Mesodermal cell (in vitro differentiated cells): ENCODE results near the gene SNAPC1. TPM values are rescaled to one million over a fixed set of nuclear protein-coding genes. Genes with fewer than 3 reads are reported as not detected.

Experiments
- H3K27ac ChIP-seq: 2 replicates; pipeline ENCODE4 v1.7.0; 2013; ENCODE audit warnings: mild to moderate bottlenecking, low read depth, low read length, moderate library complexity; ENCODE audit not compliant: severe bottlenecking
- H3K36me3 ChIP-seq: 2 replicates; pipeline ENCODE4 v1.7.1; 2013; ENCODE audit warnings: mild to moderate bottlenecking, low read length, moderate library complexity; ENCODE audit not compliant: control insufficient read depth, insufficient read depth
- H3K4me1 ChIP-seq: one replicate; pipeline ENCODE4 v1.7.1; 2013; ENCODE audit warnings: mild to moderate bottlenecking, low read length; ENCODE audit not compliant: insufficient read depth, control insufficient read depth, poor library complexity, severe bottlenecking
- H3K4me3 ChIP-seq: 2 replicates; pipeline ENCODE4 v1.7.0; 2013; ENCODE audit warnings: low read length, control low read depth, mild to moderate bottlenecking; ENCODE audit not compliant: insufficient read depth, poor library complexity, severe bottlenecking; ENCODE audit errors: extremely low read depth
- H3K9me3 ChIP-seq: 2 replicates; pipeline ENCODE4 v1.7.1; 2013; ENCODE audit warnings: mild to moderate bottlenecking, low read length, moderate library complexity; ENCODE audit not compliant: control insufficient read depth
- WGBS, 2 experiments: methylation state at CpG; one replicate each; pipeline ENCODE4 v1.1.5; 2013; ENCODE audit warnings: missing lambda C conversion rate in 2 of 2; ENCODE audit not compliant: insufficient coverage in 2 of 2; 5-methylcytosine and 5-hydroxymethylcytosine counted together
- polyA plus RNA-seq, 2 experiments: library from polyadenylated mRNA; stranded (reverse); fragments of 50-300 nt; gene quantifications; one replicate each; pipeline ENCODE4 v1.2.3, GENCODE V29; 2013

SNAPC1 gene
- polyA plus RNA-seq (2013, experiment 1 of 2) = 12.2 TPM
- 14.6 TPM for polyA plus RNA-seq (2013, experiment 2 of 2)

GRCh38 chr14:61761959-61762786 is at the start of gene SNAPC1:
Gene SNAPC1 (plus strand): TSS chr14:61762420. CDS start chr14:61762461, 41 bp downstream.
- peaks cover under 1% of the 10 kb centered on the region for H3K36me3 ChIP-seq
- peaks cover 14% of the 10 kb centered on the region for H3K4me1 ChIP-seq
- WGBS, 2 experiments = 0 to 2% methylated on average over 45 to 49 of the region's 49 CpGs
- peak within 1 kb of the TSS; percentile 71 for H3K4me3 ChIP-seq
- no peaks in the 10 kb centered on the region for H3K9me3 ChIP-seq
- H3K27ac ChIP-seq = peak within 1 kb of the TSS; percentile 79

- WGBS, 2 experiments = 67% methylated on average over 1 of the region's 4 CpGs; no CpG with 5 or more reads in 1 of the 2 experiments
- H3K36me3 ChIP-seq = no peaks in the 10 kb centered on the region
- no peaks in the 10 kb centered on the region for H3K9me3 ChIP-seq
- H3K4me1 ChIP-seq = peaks cover 22% of the 10 kb centered on the region
- H3K4me3 ChIP-seq = no peak overlapping the region
- H3K27ac ChIP-seq = no peak overlapping the region
Observed at GRCh38 chr14:61713724-61714437, 48.3 kb upstream of the SNAPC1 start.

GRCh38 chr14:61716956-61717355 is 45.3 kb upstream of the SNAPC1 start:
- no peaks in the 10 kb centered on the region for H3K9me3 ChIP-seq
- H3K36me3 ChIP-seq = peaks cover 9% of the 10 kb centered on the region
- no peak overlapping the region for H3K27ac ChIP-seq
- H3K4me1 ChIP-seq = peaks cover 21% of the 10 kb centered on the region
- no CpG with 5 or more reads among the region's 1 CpG for WGBS, 2 experiments
- H3K4me3 ChIP-seq = no peak overlapping the region

- Histone ChIP-seq H3K9me3 (no peaks in the 10 kb centered on the region), H3K4me1 (peaks cover 17% of the 10 kb centered on the region), H3K36me3 (peaks cover 16% of the 10 kb centered on the region), H3K4me3 (no peak overlapping the region), H3K27ac (no peak overlapping the region)
- 50% methylated on average over 2 of the region's 2 CpGs; no CpG with 5 or more reads in 1 of the 2 experiments for WGBS, 2 experiments
Observed at GRCh38 chr14:61718039-61718438, 44.2 kb upstream of the SNAPC1 start.

GRCh38 chr14:61719344-61720293 is 42.6 kb upstream of the SNAPC1 start:
- H3K4me1 ChIP-seq = peaks cover 17% of the 10 kb centered on the region
- H3K4me3 ChIP-seq = no peak overlapping the region
- H3K36me3 ChIP-seq = peaks cover 30% of the 10 kb centered on the region
- no peaks in the 10 kb centered on the region for H3K9me3 ChIP-seq
- no peak overlapping the region for H3K27ac ChIP-seq
- 60 to 80% methylated on average over 1 of the region's 5 CpGs for WGBS, 2 experiments

GRCh38 chr14:61720294-61720661 is 41.9 kb upstream of the SNAPC1 start:
- Histone ChIP-seq H3K36me3 (peaks cover 36% of the 10 kb centered on the region), H3K27ac (no peak overlapping the region), H3K4me1 (peaks cover 17% of the 10 kb centered on the region), H3K4me3 (no peak overlapping the region), H3K9me3 (no peaks in the 10 kb centered on the region)
- WGBS, 2 experiments = 96 to 97% methylated on average over 4 to 6 of the region's 9 CpGs

GRCh38 chr14:61720741-61721140 is 41.5 kb upstream of the SNAPC1 start:
- no peak overlapping the region for H3K27ac ChIP-seq
- H3K4me1 ChIP-seq = peaks cover 17% of the 10 kb centered on the region
- peaks cover 41% of the 10 kb centered on the region for H3K36me3 ChIP-seq
- WGBS, 2 experiments = 76% methylated on average over 5 of the region's 6 CpGs; no CpG with 5 or more reads in 1 of the 2 experiments
- no peaks in the 10 kb centered on the region for H3K9me3 ChIP-seq
- H3K4me3 ChIP-seq = no peak overlapping the region

- Histone ChIP-seq H3K4me1 (peaks cover 5% of the 10 kb centered on the region), H3K36me3 (peaks cover 74% of the 10 kb centered on the region), H3K4me3 (no peak overlapping the region), H3K27ac (no peak overlapping the region), H3K9me3 (no peaks in the 10 kb centered on the region)
- WGBS, 2 experiments = no CpG with 5 or more reads among the region's 2 CpGs
Observed at GRCh38 chr14:61724133-61724532, 38.1 kb upstream of the SNAPC1 start.

- H3K4me1 ChIP-seq = no peaks in the 10 kb centered on the region
- H3K36me3 ChIP-seq = peaks cover 94% of the 10 kb centered on the region
- H3K9me3 ChIP-seq = no peaks in the 10 kb centered on the region
- no peak overlapping the region for H3K27ac ChIP-seq
- H3K4me3 ChIP-seq = no peak overlapping the region
- 100% methylated on average over 2 to 3 of the region's 7 CpGs for WGBS, 2 experiments
Observed at GRCh38 chr14:61726778-61727658, 35.2 kb upstream of the SNAPC1 start.
